ENCODE results near the gene GPR35. TPM values are rescaled to one million over a fixed set of nuclear protein-coding genes. Genes with fewer than 3 reads are reported as not detected.

GPR35 gene
- total and polyA plus RNA-seq, 4 experiments from 2014 or later, result 0.71 to 6.8 (median 3.8) TPM

DNA sequence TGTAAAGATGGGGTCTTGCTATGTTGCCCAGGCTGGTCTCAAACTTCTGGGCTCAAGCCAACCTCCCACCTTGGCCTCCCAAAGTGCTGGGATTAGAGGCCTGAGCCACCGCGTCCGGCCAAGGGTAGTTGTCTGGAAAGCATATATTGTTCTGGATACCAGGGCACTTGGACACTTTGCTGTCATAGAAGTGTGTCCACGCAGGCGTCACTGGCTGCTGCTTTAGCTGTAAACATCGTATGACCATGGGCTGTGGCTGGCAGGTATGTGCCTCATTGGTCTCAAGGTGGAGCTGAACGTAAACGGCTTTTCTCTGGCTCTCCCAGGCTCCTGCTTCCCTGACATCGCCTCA lies 3.2 kb upstream of the GPR35 start:
- ChIA-PET POLR2A (ENCODE audit: partially characterized antibody) (interaction anchor here (0.7 to 7.4 kb wide), 7 partner anchors 11 to 61 kb away, joined by 3 to 69 read pairs (median 6); partner anchors contain the start of gene CAPN10), CTCF (ENCODE audit: partially characterized antibody) (interaction anchor here (1.6 to 1.9 kb wide), 4 partner anchors 13 to 108 kb away, joined by 4 to 14 read pairs (median 9); no protein-coding TSS in a partner anchor)
- Mint-ChIP-seq H3K9me3 (peaks cover 0 to 7% (median 0%) of the 10 kb centered on the region in 8 donors), H3K4me1 (peaks cover 33 to 64% (median 40%) of the 10 kb centered on the region in 4 donors), H3K4me3 (peak overlapping the region; percentile 54 to 92 (median 72)), H3K36me3 (peaks cover 2 to 12% of the 10 kb centered on the region in 2 donors), H3K27ac (peak overlapping the region; percentile 84 to 98 (median 93)), H3K27me3 (no peaks in the 10 kb centered on the region)
- Histone ChIP-seq H3K27ac (ENCODE audit: low read depth, low read length) (peak overlapping the region; percentile 81), H3K9me3 (ENCODE audit: control insufficient read depth in 1 of 2, low read length in 2 of 2) (no peaks in the 10 kb centered on the region), H3K4me3 (ENCODE audit: low read length in 2 of 2) (no peak overlapping the region), H3K36me3 (ENCODE audit: insufficient read depth, low read length) (no peaks in the 10 kb centered on the region), H3K27me3 (ENCODE audit: insufficient read depth, low read length) (no peaks in the 10 kb centered on the region), H3K4me1 (ENCODE audit: insufficient read depth, low read length) (peaks cover 69% of the 10 kb centered on the region)
- intact Hi-C loops (cut with micrococcal nuclease), result no loop called here
- DNase-seq, result no peak

DNA sequence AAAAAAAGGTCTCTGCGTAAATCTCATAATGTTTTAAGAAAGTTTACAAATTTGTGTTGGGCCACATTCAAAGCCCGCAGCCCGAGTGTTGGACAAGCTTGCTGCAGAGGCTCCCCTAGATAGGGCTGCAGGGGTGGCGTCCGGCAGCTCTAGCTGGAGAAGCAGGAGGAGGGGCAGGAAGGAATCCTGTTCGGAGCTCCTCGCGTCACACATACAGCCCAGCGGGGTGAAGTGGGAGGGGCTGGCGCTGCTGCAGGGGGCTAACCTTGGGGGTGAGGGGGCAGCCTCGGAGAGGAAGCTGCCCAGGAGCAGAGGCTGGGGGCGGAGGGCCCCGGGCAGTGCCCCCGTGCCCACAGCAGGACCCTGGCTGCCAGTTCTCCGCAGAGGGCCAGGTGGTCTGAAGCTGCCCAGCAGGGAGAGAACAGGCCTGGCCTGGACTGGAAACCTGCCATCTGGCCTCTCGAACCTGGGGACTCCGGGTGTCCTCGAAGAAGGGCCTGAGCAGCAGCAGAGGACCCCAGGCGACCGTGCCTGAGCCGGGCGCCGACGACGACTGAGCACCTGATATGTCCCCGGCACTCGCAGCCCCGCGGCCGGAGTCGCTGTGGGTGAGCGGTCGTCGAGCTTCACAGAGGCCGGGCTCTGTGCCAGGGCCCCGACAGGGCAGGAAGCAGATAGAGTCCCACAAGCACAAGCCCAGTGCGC lies 2.6 kb upstream of the GPR35 start:
- DNase-seq, result peak in 4 of 5 donors; percentile 53 to 65 (median 58)
- no peaks in the 10 kb centered on the region for H3K27me3 Mint-ChIP-seq
- intact Hi-C loops (cut with micrococcal nuclease), result no loop called here
- H3K27ac Mint-ChIP-seq, result peak overlapping the region; percentile 88 to 98 (median 93)
- peaks cover 0 to 3% (median 0%) of the 10 kb centered on the region in 8 donors for H3K9me3 Mint-ChIP-seq
- Histone ChIP-seq H3K27ac (ENCODE audit: low read depth, low read length) (peak overlapping the region; percentile 81), H3K36me3 (ENCODE audit: insufficient read depth, low read length) (no peaks in the 10 kb centered on the region), H3K4me1 (ENCODE audit: insufficient read depth, low read length) (peaks cover 76% of the 10 kb centered on the region), H3K27me3 (ENCODE audit: insufficient read depth, low read length) (no peaks in the 10 kb centered on the region), H3K4me3 (ENCODE audit: low read length in 2 of 2) (no peak overlapping the region), H3K9me3 (ENCODE audit: control insufficient read depth in 1 of 2, low read length in 2 of 2) (no peaks in the 10 kb centered on the region)
- H3K4me3 Mint-ChIP-seq, result peak overlapping the region in 6 of 8 donors; percentile 66 to 92 (median 81)
- peaks cover 33 to 70% (median 44%) of the 10 kb centered on the region in 4 donors for H3K4me1 Mint-ChIP-seq
- ChIA-PET POLR2A (ENCODE audit: partially characterized antibody) (interaction anchor here (1.6 to 7.4 kb wide), 6 partner anchors 12 to 61 kb away, joined by 4 to 69 read pairs (median 10); partner anchors contain the start of gene CAPN10), CTCF (ENCODE audit: partially characterized antibody) (interaction anchor here (1.6 to 1.9 kb wide), 4 partner anchors 14 to 109 kb away, joined by 4 to 14 read pairs (median 9); no protein-coding TSS in a partner anchor)
- peaks cover under 1 to 10% of the 10 kb centered on the region in 2 donors for H3K36me3 Mint-ChIP-seq

DNA sequence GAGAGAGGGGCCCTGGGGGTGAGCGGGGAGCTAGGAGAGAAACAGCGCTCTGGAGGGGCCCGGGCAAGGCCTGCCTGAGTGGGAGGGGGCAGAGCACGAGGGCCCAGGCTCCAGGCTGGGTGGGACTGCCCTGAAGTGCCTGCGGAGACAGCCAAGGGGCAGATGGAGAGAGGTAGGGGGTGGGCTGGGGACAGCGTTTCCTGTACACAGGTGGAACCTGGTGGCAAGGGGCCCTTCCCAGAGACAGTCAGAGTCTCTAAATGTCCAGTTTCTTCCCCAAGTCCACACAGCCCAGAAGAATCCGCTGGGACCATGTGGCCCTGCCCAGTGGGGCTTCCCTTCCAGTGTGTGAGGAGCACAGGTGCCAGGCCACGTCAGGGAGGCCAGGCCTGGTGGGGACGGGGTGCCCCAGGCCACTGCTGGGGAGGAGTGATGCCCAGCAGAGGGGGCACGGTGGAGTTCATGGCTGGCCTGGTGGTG lies 1.7 kb upstream of the GPR35 start:
- no peak overlapping the region for H3K4me3 ChIP-seq (ENCODE audit: low read length in 2 of 2)
- Mint-ChIP-seq H3K36me3 (peaks cover 2 to 4% of the 10 kb centered on the region in 2 donors), H3K27ac (peak overlapping the region in 6 of 7 donors; percentile 82 to 98 (median 92)), H3K9me3 (no peaks in the 10 kb centered on the region), H3K27me3 (no peaks in the 10 kb centered on the region), H3K4me1 (peaks cover 34 to 77% (median 44%) of the 10 kb centered on the region in 4 donors), H3K4me3 (peak overlapping the region in 3 of 8 donors; percentile 58 to 76 (median 59))
- no peaks in the 10 kb centered on the region for H3K9me3 ChIP-seq (ENCODE audit: control insufficient read depth in 1 of 2, low read length in 2 of 2)
- H3K4me1 ChIP-seq (ENCODE audit: insufficient read depth, low read length), result peaks cover 85% of the 10 kb centered on the region
- intact Hi-C loops (cut with micrococcal nuclease), result no loop called here
- CTCF ChIA-PET (ENCODE audit: partially characterized antibody), result no interaction called here
- no peak for DNase-seq
- H3K27ac ChIP-seq (ENCODE audit: low read depth, low read length), result peak overlapping the region; percentile 81
- no peaks in the 10 kb centered on the region for H3K27me3 ChIP-seq (ENCODE audit: insufficient read depth, low read length)
- POLR2A ChIA-PET (ENCODE audit: partially characterized antibody), result interaction anchor here (1.6 to 7.4 kb wide), 3 partner anchors 36 to 57 kb away, joined by 7 to 69 read pairs (median 34); partner anchors contain the start of gene CAPN10
- H3K36me3 ChIP-seq (ENCODE audit: insufficient read depth, low read length), result no peaks in the 10 kb centered on the region

DNA sequence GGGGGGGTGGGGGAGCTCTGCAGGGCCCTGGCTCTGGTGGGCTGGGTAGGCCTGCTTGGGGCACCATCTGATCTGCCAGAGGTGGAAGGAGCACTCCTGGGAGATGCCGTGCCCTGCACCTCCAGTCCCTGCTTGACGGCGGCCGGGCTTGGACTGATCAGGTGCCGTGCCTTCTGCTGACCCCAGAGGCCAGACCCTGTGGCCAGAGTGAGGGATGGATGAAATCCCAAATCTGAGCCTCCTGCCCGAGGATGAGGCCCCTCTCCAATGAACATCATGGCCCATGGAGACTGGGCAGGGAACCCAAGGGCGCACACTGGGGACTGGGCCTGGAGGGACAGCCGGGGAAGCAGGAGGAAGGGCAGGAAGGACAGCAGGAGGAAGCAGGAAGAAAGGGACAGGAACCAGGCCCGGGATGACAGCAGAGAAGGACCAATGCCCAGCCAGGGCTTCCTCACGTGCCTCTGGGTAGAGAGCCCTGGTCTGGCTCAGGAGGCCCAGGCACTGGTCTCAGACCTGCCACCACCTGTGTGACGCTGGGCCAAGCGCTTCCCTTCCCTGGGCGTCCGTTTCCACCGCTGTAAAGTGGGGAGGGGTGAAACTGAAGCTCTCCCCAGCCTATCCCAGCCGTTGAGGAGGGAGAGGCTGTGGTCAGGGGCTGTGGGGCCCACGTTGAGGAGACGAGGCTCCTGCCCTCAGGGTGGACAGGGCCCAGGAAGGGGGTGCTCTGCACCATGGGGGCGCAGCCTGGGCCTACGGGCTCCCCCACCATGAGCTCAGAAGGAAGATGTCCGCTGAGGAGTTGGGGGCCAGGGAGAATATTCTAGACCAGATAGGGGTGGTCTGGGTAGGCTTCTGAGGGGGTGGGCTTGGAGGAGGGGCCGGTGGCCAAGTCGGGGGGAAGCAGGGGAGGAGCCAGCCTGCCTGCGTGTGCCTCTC lies 1.0 kb upstream of the GPR35 start:
- intact Hi-C loops (cut with micrococcal nuclease), result no loop called here
- H3K4me1 Mint-ChIP-seq, result peaks cover 34 to 70% (median 44%) of the 10 kb centered on the region in 4 donors
- POLR2A ChIA-PET (ENCODE audit: partially characterized antibody), result interaction anchor here (0.8 to 7.4 kb wide), 6 partner anchors 37 to 63 kb away, joined by 3 to 69 read pairs (median 6); partner anchors contain the start of gene CAPN10
- peak overlapping the region in 7 of 8 donors; percentile 61 to 79 (median 68) for H3K4me3 Mint-ChIP-seq
- Histone ChIP-seq H3K27me3 (ENCODE audit: insufficient read depth, low read length) (no peaks in the 10 kb centered on the region), H3K4me3 (ENCODE audit: low read length in 2 of 2) (no peak overlapping the region), H3K4me1 (ENCODE audit: insufficient read depth, low read length) (peaks cover 88% of the 10 kb centered on the region), H3K9me3 (ENCODE audit: control insufficient read depth in 1 of 2, low read length in 2 of 2) (no peaks in the 10 kb centered on the region), H3K36me3 (ENCODE audit: insufficient read depth, low read length) (no peaks in the 10 kb centered on the region), H3K27ac (ENCODE audit: low read depth, low read length) (peak overlapping the region; percentile 81)
- no peak for DNase-seq
- no peaks in the 10 kb centered on the region for H3K9me3 Mint-ChIP-seq
- H3K36me3 Mint-ChIP-seq, result peaks cover 0 to 2% of the 10 kb centered on the region in 2 donors
- no peaks in the 10 kb centered on the region for H3K27me3 Mint-ChIP-seq
- peak overlapping the region; percentile 90 to 96 (median 95) for H3K27ac Mint-ChIP-seq
- CTCF ChIA-PET (ENCODE audit: partially characterized antibody), result interaction anchor here (1.2 to 1.5 kb wide), 2 partner anchors 39 to 110 kb away, joined by 4 to 5 read pairs; no protein-coding TSS in a partner anchor

DNA sequence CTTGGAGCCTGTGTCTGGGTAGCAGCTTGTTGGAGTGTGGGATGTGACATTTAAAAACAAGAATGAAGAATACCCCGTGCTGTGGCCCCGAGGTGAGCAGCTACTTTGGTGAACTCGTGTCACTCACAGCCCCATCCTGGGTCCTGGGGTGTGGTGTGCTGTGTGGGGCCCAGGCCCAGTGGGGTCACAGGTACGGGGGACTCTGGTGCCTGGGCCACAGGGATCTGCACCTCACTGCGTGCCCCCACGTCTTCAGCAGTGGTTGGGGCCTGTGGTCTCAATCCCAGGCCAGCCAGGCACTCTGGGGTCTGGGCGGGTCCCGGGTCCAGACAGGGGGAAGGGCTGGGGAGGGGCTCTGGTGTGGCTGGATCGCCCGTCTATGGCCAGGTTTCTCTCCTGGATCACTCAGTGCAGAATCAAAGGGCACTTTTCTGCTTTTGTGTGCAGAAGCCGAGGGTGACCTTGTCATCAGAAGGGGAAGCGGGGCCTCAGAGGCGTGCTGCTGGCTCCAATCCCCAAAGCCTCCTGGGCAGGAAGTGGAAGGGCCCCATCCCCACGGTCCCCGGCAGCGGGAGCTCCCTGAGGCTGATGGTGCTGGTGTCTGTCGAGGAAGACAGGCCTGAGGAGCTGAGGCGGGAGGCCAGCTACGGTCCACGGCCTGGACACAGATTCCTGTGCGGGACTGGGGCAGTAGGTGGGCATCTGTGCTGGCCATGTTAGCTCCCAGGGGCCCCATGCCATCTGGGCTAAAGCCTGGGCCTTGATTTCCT lies 1.4 kb downstream of the GPR35 start:
- Histone ChIP-seq H3K27ac (ENCODE audit: low read depth, low read length) (peak overlapping the region; percentile 81), H3K4me1 (ENCODE audit: insufficient read depth, low read length) (peaks cover 72% of the 10 kb centered on the region), H3K9me3 (ENCODE audit: control insufficient read depth in 1 of 2, low read length in 2 of 2) (no peaks in the 10 kb centered on the region), H3K27me3 (ENCODE audit: insufficient read depth, low read length) (no peaks in the 10 kb centered on the region), H3K36me3 (ENCODE audit: insufficient read depth, low read length) (no peaks in the 10 kb centered on the region), H3K4me3 (ENCODE audit: low read length in 2 of 2) (peak overlapping the region in 1 of 2 donors; percentile 20)
- ChIA-PET CTCF (ENCODE audit: partially characterized antibody) (interaction anchor here (1.0 to 1.1 kb wide), 2 partner anchors 47 to 113 kb away, joined by 4 to 5 read pairs; no protein-coding TSS in a partner anchor), POLR2A (ENCODE audit: partially characterized antibody) (interaction anchor here (0.6 to 7.4 kb wide), 5 partner anchors 39 to 66 kb away, joined by 3 to 69 read pairs (median 5); partner anchors contain the start of gene CAPN10)
- peaks cover 0 to 2% of the 10 kb centered on the region in 2 donors for H3K36me3 Mint-ChIP-seq
- peak overlapping the region; percentile 71 to 90 (median 84) for H3K27ac Mint-ChIP-seq
- no peaks in the 10 kb centered on the region for H3K9me3 Mint-ChIP-seq
- DNase-seq, result peak in 2 of 5 donors; percentile 27 to 30
- H3K27me3 Mint-ChIP-seq, result no peaks in the 10 kb centered on the region
- peak overlapping the region in 6 of 8 donors; percentile 10 to 65 (median 53) for H3K4me3 Mint-ChIP-seq
- intact Hi-C loops (cut with micrococcal nuclease), result no loop called here
- peaks cover 27 to 58% (median 35%) of the 10 kb centered on the region in 4 donors for H3K4me1 Mint-ChIP-seq
